ENCODE results near the gene TADA3. TPM values are rescaled to one million over a fixed set of nuclear protein-coding genes. Genes with fewer than 3 reads are reported as not detected.

TADA3 gene
- total RNA-seq, 1 experiment from 2014 or later = 49.0 TPM

GRCh38 chr3:9803494-9803893 lies 11.2 kb upstream of the TADA3 start (continued):
- TF ChIP-seq PRDM15 (CRISPR knock-in tag; IDR thresholded peaks at IDR 0.05) (no peak), ESRRA (CRISPR knock-in tag; IDR thresholded peaks at IDR 0.05; ENCODE audit: borderline replicate concordance) (no peak), FOXP4 (CRISPR knock-in tag; IDR thresholded peaks at IDR 0.05) (no peak), GTF2I (CRISPR knock-in tag; conservative IDR thresholded peaks at IDR 0.05) (no peak), ZMAT4 (CRISPR knock-in tag; IDR thresholded peaks at IDR 0.05) (no peak), OVOL2 (CRISPR knock-in tag; IDR thresholded peaks at IDR 0.05; ENCODE audit: borderline replicate concordance) (no peak), NR3C1 (CRISPR knock-in tag; conservative IDR thresholded peaks at IDR 0.05; ENCODE audit: low read depth) (no peak)

- Mint-ChIP-seq H3K27me3 (ENCODE audit: low read depth) (no peaks in the 10 kb centered on the region), H3K36me3 (peaks cover 73% of the 10 kb centered on the region), H3K4me1 (no peaks in the 10 kb centered on the region), H3K4me3 (no peak overlapping the region), H3K9me3 (no peaks in the 10 kb centered on the region), H3K27ac (no peak overlapping the region)
- ATAC-seq (peak; percentile 48; the same call in 1 of the 2 replicates), DNase-seq (ENCODE audit: low spot score) (no peak)
- POLR2A ChIA-PET = no interaction called here
- CTCF ChIA-PET = interaction anchor here (0.6 kb wide), 1 partner anchor 48 kb away, joined by 4 read pairs; no protein-coding TSS in a partner anchor
- no peak for TF ChIP-seq CBFB (CRISPR knock-in tag; IDR thresholded peaks at IDR 0.05; ENCODE audit: low read depth)
- no peak for TF ChIP-seq GTF2I (CRISPR knock-in tag; conservative IDR thresholded peaks at IDR 0.05)
- no peak for TF ChIP-seq ZNF281 (CRISPR knock-in tag; IDR thresholded peaks at IDR 0.05)
- no peak for TF ChIP-seq ATF1 (CRISPR knock-in tag; IDR thresholded peaks at IDR 0.05)
- TF ChIP-seq ZNF671 (CRISPR knock-in tag; IDR thresholded peaks at IDR 0.05) = no peak
- no peak for TF ChIP-seq ERG (CRISPR knock-in tag; IDR thresholded peaks at IDR 0.05)
- no peak for TF ChIP-seq ZNF219 (CRISPR knock-in tag; IDR thresholded peaks at IDR 0.05; ENCODE audit: borderline replicate concordance)
- TF ChIP-seq ZNF121 (CRISPR knock-in tag; IDR thresholded peaks at IDR 0.05) = no peak
- no peak for TF ChIP-seq OVOL2 (CRISPR knock-in tag; IDR thresholded peaks at IDR 0.05; ENCODE audit: borderline replicate concordance)
- no peak for TF ChIP-seq NR3C1 (CRISPR knock-in tag; conservative IDR thresholded peaks at IDR 0.05; ENCODE audit: low read depth)
- TF ChIP-seq FOXJ3 (CRISPR knock-in tag; IDR thresholded peaks at IDR 0.05; ENCODE audit: borderline replicate concordance) = no peak
- TF ChIP-seq MXD4 (CRISPR knock-in tag; IDR thresholded peaks at IDR 0.05; ENCODE audit: borderline replicate concordance) = no peak
- no peak for TF ChIP-seq ZNF425 (CRISPR knock-in tag; conservative IDR thresholded peaks at IDR 0.05)
- TF ChIP-seq ZNF232 (CRISPR knock-in tag; IDR thresholded peaks at IDR 0.05) = no peak
These were observed 8.3 kb upstream of the TADA3 start for GRCh38 chr3:9800529-9800928.
